Inflammatory macrophage treated with lipopolysaccharide for 1 hour (primary cell): Measurements from ENCODE around the gene FOXN3.
A peak's percentile ranks its signal among the peaks of the same experiment; 100 is the strongest.
"Not testable (repeated sequence)": the region's sequence is repeated elsewhere in the genome, so short reads cannot be mapped to it uniquely, and the experiment has no call there.

Experiments used
- DNase-seq, 2 donors: peaks; one replicate each; pipeline ENCODE4 v3.0.0-alpha.2; 2020 to 2022

FOXN3 gene

DNA sequence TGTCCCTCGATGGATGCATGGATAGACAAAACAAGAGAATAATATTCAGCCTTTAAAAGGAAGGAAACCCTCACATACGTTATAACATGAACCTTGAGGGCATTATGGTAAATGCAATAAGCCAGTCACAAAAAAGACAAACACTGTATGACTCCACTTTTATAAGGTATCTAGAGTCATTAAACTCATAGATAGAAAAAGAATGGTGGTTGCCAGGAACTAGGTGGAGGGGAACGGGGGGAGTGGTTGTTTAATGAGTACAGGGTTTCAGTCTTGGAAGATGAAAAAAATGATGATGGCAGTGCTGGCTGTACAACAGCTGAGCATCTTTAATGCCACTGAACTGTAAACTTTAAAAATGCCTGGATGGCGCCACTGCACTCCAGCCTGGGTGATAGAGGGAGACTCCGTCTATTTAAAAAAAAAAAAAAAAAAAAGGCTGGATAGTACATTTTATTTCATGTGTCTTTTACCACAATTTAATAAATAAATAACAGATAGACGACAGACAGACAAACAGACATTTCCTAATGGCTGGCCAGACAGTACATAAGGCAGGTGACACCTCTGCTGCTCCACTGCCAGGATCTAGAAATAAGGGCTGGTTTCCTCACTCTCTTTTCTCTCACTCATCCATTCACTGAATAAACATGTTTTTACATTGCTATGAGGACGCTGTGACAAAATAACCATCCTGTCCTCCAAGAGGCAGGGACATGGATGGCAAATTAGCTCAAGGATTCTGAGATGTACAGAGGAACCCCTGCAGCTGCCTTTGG, 118.8 kb downstream of the FOXN3 start:
- DNase-seq = no peak

DNA sequence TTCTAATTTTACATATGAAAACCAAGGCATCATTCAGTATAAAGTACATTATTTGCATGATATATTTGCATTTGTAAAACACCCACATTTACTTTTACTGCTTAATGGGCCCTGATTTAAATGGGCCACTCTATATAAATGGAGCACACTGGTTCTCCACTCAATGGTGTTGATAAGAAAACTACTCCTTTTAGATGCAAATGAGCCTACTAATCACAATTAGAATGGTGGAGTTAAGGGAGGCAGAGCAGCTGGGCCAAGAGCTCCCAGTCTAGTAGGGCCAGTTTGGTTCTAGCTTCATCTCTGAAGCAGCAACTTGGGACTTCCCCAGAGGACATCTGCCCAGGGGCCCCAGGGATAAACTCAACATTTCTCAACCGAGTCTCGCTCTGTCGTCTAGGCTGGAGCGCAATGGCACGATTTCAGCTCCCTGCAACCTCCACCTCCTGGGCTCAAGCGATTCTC, 120.7 kb downstream of the FOXN3 start:
- DNase-seq = peak in 1 of 2 donors; percentile 45

DNA sequence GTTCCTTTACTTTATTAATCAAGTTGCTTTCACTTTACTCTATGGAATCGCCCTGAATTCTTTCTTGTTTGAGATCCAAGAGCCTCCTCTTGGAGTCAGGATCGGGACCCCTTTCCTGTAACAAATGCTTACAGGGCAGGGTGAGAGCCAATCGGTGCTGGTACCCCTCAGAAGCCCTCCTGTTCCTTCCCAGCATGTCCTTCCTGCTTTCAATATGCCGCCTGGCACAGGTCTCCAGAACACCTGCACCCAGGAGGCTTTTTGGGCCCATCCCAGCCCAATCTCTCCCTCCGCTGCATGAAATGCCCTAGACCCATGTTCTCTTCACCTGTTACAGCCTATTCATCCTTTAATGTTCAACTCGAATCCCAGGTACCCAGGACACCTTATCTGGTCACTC, 122.2 kb downstream of the FOXN3 start:
- DNase-seq = no peak

DNA sequence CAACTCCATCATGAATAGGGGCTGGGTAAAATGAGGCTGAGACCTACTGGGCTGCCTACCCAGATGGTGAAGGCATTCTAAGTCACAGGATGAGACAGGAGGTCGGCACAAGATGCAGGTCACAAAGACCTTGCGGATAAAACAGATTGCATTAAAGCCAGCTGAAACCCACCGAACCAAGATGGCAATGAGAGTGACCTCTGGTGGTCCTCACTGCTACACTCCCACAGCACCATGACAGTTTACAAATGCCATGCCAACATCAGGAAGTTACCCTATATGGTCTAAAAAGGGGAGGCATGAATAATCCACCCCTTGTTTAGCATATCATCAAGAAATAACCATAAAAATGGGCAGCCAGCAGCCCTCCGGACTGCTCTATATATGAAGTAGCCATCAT, 122.6 kb downstream of the FOXN3 start:
- DNase-seq = not testable (repeated sequence)

DNA sequence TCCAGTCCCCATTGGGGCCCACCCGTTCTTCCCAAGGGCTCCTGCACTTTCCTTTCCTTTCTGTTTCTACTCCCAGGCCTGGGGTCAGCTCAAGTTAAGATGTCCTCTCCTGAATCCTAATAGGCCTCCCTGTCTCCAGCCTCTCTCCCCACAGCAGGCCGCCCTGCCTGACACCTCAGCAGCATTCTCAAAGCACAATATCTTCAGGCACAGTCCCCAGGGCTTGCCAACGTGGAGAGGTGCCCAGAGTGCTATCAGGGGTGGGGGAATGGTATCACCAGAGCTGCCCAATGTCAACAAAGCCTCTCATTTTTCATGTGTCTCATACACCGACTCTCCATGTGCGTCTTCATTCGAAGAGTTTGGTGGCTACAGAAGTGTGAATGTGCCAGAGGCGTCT, 123.0 kb downstream of the FOXN3 start:
- no peak for DNase-seq

DNA sequence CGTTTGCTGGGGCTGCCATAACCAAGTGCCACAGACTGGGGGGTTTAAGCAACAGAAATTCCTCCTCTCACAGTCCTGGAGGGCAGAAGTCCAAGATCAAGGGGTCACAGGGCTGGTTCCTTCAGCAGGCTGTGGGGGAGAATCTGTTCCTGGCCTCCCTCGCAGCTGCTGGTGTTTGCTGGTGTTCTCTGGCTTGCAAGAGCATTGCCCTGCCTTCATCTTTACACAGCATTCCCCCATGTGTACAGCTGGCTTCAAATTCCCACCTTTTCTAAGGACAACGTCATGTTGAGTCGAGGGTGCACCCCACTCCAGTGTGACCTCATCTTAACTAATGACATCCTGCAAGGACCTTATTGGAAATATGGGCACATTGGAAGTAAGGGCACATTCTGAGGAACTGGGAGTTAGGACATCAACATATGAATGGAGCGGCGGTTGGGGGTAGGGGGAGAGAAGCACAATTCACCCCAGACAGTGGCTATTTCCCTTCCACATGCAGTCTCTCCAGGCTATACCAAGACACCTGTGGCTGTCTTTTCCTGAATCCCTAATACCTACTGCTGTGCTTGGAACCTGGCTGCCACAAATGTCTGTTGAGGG, 123.6 kb downstream of the FOXN3 start:
- DNase-seq = no peak

DNA sequence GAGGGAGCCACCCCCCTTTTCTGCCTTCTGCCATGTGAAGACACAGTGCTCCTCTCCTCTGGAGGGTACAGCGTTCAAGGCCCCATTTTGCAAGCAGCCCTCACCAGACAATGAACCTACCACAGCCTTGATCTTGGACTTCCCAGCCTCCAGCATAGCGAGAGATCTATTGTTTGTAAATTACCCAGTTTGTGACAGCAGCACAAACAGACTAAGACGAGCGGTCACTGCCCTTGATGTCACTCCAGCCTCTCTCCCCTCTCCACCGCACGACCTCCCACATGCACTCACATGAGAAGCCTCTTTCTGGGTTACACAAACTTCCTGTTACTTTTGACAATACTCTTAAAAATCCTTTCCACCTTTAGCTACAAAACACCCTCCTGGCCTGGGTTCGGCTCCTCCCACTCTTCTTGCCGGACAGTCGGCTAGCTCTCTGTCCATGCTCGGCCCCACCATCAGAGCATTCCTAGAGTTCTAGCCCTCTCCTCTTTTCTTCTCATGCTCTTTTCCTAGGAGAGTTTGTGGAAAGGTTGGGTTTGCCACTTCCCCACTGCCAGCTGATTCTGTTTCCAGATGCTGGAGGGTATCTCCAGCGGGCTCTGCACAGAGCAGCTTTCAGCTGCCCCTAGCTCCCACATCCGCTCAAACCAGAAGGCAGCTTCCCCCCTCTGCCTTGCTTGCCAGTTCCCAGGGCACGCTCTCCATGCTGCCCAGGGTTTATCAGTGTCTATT, 124.3 kb downstream of the FOXN3 start:
- DNase-seq = peak; percentile 74 to 95

DNA sequence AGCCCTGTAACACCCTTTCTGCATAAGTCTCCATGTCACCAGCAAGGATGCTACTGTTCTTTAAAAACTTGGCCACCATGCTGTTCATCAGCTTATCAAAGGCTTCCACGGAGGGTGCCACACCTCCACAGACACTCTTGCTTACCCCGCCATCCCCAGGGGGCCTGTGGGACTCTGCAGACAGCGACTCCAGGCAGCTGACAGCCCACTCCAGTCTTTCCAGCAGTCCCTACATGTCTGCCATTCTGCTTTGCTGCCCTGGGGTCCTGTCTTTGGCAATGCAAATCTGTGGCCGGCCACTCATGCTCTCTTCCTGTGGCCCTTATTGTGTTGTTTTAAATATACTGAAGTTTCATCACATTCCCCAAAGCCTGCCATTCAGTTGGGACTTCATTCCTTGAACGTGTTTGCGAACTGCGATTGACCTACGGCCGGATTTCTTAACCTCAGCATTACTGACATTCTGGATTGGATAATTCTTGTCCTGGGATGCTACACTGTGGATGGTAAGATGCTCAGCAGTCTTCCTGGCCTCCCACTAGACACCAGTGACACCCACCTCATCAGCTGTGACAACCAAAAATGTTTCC, 125.6 kb downstream of the FOXN3 start:
- no peak for DNase-seq

DNA sequence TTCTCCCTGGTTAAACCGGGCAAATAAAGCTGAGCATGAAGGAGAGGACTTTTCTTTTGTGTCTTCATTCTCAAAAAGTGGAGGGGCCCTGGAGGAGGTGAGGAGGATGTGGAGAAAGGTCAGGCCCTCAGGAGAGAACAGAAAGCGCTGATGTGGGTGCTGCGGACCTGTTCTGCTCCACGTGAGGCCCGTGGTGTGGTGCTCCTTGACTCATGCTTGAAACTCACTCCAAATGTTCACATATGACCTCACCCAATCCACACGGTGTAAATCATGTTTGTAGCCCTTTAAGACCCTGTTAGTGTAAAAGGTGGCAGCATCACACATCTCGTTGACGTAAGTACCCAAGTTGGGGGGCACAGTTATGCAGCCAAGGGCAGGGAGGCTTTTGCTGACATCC, 126.2 kb downstream of the FOXN3 start:
- DNase-seq = no peak

DNA sequence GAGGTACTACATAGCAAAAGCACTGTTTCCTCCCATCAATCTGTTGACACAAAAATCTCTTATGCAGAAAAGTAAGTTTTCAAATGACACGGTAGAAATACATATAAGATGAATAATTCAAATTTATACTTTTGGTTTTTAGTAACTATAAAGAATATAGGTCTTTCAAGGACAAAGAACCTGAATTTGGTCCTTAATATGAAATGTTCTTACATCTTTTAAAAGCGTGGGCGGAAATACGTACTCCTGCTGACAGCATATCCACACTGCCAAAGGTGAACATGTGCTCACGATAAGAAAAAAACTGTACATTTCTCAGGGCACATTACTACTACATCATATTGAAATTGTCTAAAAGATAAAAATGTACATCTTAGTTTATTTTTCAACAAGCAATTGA, 127.6 kb downstream of the FOXN3 start:
- no peak for DNase-seq

DNA sequence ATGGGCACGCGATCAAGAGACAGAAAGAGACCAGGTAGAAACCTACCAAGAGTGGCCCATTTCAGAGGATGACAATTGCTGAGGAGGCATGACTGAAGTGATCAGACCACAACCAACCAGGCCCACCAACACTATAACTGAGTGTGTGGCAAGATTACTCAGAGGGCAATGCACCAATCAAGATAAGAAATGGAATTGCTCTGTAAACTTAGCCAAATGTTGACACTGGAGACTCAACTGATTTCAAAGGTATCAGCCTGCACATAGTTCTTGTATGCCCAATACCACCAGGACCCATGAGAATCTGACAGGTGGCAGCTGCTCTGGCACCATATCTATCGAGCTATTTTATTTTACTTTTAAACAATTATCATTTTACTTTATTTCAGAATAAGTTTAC, 128.9 kb downstream of the FOXN3 start:
- DNase-seq = no peak

DNA sequence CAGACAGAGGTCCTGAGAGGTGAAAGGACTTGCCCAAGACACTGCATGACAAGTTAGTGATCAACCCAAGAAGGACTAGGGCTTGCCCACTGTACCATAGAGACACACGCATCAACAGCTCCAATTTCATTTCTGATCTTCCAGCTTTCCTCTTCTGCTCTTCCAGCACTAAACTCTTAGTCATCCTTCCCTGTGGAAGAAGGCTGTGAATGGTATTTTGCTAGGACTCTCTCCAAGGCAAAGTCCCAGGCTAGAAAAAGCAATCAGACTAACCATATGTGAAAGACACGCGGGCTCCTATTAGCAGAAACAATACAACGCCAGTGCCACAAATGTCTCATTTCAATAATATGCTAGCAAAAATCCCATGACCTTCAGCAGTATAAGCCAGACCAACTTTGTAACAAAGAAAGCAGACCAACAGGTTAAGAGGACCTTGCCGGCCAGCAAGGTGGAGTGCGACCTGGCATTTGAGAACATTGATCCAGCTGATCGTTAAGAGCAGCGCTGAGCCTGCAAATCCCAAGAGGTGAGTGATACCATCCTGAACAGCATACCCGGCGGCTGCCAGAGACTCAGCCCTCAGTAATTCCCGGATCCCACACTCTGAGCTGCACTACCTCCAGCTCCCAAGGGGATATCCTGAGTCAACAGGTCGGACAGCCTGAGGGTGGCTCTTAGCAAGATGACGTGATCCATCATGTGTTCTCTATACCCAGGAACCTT, 132.5 kb downstream of the FOXN3 start:
- no peak for DNase-seq

DNA sequence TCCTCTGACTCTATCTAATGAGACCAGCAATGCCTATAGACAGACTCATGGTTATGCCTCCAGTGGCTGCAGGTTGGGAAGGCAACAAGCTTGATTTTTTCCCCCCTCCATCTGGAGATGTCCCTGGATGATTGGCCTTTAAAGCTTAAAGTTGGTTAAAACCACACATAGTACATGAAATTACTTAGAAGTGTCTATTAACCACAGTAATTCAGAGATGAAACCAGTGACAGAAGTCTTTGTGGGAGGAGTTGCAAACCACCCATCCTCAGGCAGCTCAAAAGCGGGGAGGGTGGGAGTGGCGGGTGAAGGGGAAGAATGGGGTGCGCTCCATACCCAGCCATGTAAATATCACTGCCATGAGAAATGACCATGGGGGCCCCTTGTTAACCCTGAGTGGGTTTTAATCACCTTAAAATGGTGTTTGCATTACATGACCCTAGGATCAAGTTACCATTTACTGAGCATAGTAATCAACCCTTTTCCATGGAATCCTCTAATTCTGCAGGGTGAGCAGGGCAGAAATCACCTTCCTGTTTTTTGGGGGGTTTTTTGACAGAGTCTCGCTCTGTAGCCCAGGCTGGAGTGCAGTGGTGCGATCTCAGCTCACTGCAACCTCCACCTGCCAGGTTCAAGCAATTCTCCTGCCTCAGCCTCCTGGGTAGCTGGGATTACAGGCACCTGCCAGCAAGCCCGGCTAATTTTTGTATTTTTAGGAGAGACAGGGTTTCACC, 133.5 kb downstream of the FOXN3 start:
- no peak for DNase-seq

DNA sequence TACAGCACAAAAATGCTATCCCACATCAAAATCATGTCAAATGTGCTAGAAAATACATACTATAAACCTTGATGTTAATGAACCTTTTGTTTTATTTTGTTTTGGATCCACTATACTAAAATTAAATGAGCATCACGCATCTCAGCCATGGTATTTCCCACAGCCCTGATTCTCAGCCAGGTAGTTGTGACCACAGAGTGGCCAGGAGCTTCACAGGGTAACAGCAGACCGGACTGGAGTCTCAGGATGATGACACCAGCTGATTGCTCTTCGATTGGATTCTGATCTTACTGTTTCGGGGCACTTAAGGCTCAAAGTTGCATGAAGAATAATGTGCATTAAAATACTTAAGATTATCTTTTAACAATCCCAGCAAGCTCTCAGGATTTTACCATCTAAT, 134.8 kb downstream of the FOXN3 start:
- no peak for DNase-seq

DNA sequence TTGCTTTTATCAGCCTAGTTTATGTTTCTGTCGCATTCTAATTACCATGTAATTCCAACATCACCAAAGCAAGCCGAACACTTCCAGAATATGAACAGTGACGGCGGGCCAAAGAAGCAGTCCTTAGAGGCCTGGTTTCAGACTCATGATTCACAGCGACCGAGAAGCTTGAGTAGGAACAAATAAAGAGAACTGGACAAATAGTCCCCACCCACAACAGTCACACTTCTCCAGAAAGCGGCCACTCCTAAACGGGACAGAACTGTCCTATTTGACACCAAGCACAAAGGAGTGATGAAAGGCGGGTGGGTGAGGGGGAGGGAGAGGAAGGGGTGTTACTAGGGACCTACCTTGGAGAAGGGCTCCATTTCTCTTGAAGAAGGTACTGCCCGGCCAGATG, 136.4 kb downstream of the FOXN3 start:
- DNase-seq = peak; percentile 80 to 90

DNA sequence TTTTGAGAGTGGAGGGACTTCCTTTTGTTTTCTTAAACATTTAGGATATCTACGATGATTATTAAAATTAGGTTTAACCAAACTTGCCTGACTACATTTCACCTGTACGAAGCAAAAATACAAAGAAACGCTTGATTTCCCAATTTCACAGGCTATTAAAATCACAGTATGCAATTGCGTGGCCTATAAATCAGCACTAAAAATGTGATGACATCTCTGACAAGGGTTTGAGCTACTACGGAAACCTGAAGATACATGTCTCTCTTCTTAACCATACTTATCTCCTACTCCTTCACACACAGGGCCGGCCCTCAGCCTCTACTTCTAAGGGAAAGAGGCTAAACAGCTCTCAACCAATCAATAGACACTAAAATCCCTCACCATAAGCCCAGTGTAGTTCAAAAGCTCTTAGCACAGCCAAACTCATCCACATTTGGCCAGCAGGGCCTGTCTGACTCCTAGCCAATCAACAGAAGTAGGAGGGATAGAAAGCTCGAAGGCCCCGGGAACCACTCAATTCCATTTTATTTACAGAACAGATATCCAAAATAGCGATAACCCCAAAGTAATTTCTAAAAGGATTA, 137.3 kb downstream of the FOXN3 start:
- DNase-seq = no peak

DNA sequence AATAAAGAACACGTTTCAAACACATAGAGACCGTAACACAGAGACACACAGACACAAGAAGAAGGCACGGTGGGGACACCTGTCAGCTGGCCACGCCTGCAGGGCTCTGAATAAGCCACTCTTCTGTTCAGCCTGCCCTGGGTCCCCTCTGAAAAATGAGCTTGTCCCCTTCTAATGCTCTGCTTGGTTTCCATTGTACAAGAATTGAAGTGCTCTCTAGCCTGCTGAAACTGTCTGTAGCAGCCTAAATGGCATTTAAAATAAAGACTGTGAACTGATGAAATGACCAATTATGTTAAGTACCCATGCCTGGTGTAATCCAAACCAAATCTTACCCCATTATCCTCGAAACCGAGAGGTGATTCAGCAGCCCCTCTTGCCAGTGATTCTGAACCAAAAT, 139.8 kb downstream of the FOXN3 start:
- no peak for DNase-seq

DNA sequence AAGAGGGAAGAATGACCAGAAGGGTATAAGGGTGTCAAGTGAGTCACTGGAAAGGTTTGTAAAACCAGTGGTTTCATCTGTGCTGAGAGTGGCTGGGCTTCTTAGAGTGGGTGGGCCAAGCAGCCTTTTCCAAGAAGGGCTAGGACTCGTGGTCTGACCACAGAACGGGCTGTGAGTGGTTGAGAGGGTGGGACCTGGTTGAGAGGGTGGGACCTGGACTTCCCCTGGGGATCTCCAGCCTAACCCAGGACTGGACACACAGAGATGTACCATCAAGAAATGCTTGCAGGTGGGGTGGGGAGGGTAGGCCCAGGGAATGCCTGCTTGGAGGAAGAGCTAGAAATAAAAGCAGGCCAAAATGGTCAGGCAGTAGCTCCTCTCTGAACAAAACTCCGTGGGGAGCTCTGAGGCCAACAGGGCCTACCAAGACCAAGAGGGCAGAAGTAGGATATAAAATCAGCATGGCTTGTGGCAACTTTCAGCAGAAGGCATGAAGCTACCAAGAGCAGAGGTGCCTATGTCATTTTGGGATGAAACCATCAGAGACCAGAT, 140.5 kb downstream of the FOXN3 start:
- peak; percentile 90 to 99 for DNase-seq

DNA sequence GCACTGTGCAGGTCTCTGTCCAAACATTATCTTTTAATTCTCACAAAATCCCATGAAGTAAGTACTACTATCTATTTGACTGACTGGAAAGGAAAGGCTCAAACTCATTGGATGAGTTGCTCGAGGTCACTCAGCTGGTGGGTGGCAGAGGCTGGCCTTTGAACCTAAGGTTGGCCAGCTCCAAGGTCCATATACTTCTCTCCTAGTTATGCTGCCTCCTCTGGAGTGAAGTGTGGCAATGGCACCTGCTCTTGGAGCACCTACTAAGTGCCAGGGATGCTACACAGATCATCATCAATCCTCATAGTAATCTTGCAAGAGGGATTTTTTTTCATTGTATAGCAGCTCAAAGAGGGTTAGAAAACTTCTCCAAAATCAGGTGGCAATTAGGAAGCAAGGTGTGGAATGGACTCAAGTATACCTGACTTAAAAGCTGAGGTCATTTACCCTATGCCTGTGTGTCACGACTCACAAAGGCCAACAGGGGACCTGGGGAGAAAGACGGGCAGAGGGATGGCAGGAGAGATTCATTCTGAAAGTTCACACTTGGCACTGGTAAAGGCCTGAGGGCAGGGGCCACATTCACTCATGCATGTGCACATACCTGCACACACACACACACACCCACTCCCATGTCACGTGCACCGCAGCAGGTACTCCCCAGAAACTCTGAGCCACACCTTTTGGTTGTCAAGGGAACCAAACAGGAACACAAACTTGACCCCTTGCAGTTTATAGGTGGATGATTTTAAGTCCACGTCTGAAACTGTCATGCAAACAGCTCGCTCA, 146.4 kb downstream of the FOXN3 start:
- no peak for DNase-seq

DNA sequence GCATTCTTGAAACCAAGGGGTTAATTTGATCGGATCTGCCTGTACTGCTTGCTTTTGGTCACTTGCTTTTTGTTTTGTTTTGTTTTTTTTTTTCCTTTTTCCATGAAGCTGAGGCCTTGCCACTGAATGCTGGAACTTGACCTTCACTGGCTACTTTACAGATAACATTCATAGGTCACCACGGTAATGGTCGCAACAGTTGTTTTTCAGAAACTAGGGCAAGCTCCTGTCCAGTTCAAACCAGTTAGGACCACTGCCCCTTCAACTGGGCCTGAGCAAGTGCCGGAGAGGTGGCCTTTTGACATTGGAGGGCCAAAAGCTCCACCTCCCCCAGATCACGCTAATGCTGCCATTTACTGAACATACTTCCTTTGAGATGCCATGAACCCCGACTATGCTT, 147.6 kb downstream of the FOXN3 start:
- no peak for DNase-seq

DNA sequence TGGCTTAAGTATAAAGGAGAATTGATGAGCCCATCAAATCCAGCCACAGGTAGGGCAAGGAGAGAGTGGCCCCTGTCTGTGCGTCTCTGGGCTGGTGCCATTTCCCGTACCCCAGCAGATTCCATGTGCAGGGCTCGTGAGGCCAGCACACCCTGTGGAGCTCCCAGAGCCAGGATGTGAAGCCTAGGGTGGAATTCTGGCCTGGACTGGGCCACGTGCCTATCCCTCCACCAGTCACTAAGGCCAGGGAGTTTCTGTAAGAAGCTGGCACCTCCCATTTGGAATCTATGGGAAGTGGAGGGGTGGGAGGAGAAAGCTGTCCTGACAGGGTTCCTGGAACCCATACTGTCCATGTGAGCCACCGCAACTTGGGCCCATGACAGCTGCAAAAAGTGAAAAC, 148.5 kb downstream of the FOXN3 start:
- DNase-seq = no peak
